NCI-H69 (cell line): Measurements from ENCODE around the gene HDAC9.
"Not testable (repeated sequence)": the region's sequence is repeated elsewhere in the genome, so short reads cannot be mapped to it uniquely, and the experiment has no call there.

Experiments used
- DNase-seq: peaks from one replicate; lab custom pipeline; 2025; lab: John Stamatoyannopoulos, UW

HDAC9 gene

GRCh38 chr7:18727115-18727870 lies 231.7 kb downstream of the HDAC9 start:
- DNase-seq, result no peak

GRCh38 chr7:18736012-18736411 lies 240.5 kb downstream of the HDAC9 start:
- DNase-seq, result not testable (repeated sequence)

- no peak for DNase-seq
Measured at GRCh38 chr7:18740579-18740988, 245.0 kb downstream of the HDAC9 start.

- no peak for DNase-seq
Measured at GRCh38 chr7:18753972-18754610, 258.5 kb downstream of the HDAC9 start.

- no peak for DNase-seq
Measured at GRCh38 chr7:18754766-18755165, 259.2 kb downstream of the HDAC9 start.

GRCh38 chr7:18755793-18756192 lies 260.2 kb downstream of the HDAC9 start:
- DNase-seq, result no peak

GRCh38 chr7:18756378-18757050 lies 261.0 kb downstream of the HDAC9 start:
- no peak for DNase-seq

- no peak for DNase-seq
Measured at GRCh38 chr7:18760046-18760445, 264.5 kb downstream of the HDAC9 start.

GRCh38 chr7:18760631-18761445 lies 265.3 kb downstream of the HDAC9 start:
- no peak for DNase-seq

- no peak for DNase-seq
Measured at GRCh38 chr7:18762189-18762588, 266.6 kb downstream of the HDAC9 start.

GRCh38 chr7:18768256-18768655 lies 272.7 kb downstream of the HDAC9 start:
- no peak for DNase-seq

GRCh38 chr7:18770154-18770811 lies 274.7 kb downstream of the HDAC9 start:
- no peak for DNase-seq

- no peak for DNase-seq
Measured at GRCh38 chr7:18770822-18771221, 275.3 kb downstream of the HDAC9 start.

GRCh38 chr7:18771834-18772566 lies 276.5 kb downstream of the HDAC9 start:
- DNase-seq, result peak; percentile 41

- DNase-seq, result no peak
Measured at GRCh38 chr7:18772567-18772965, 277.0 kb downstream of the HDAC9 start.

GRCh38 chr7:18777314-18777713 lies 281.8 kb downstream of the HDAC9 start:
- DNase-seq, result no peak

GRCh38 chr7:18778594-18778993 lies 283.0 kb downstream of the HDAC9 start:
- no peak for DNase-seq

- peak; percentile 17 for DNase-seq
Measured at GRCh38 chr7:18780266-18780665, 284.7 kb downstream of the HDAC9 start.

GRCh38 chr7:18780938-18781337 lies 285.4 kb downstream of the HDAC9 start:
- DNase-seq, result no peak

GRCh38 chr7:18786196-18786727 lies 290.7 kb downstream of the HDAC9 start:
- no peak for DNase-seq

GRCh38 chr7:18786796-18787195 lies 291.2 kb downstream of the HDAC9 start:
- no peak for DNase-seq
